Loucy (cell line): ENCODE results near the gene SCFD2.

Experiments
- EZH2phosphoT487 ChIP-seq: fragments of 200-600 bp; IDR thresholded peaks from 2 replicates; pipeline ENCODE4 v1.6.1; 2018; ENCODE audit warnings: antibody characterized with exemption, mild to moderate bottlenecking, moderate library complexity, borderline replicate concordance
- TF ChIP-seq, protein P1 (sequence below): fragments of 200-600 bp; sonication (generic); conservative IDR thresholded peaks from 2 replicates; pipeline ENCODE4 v1.5.1; 2014; ENCODE audit warnings: mild to moderate bottlenecking, antibody characterized with exemption, low read length

DNA sequence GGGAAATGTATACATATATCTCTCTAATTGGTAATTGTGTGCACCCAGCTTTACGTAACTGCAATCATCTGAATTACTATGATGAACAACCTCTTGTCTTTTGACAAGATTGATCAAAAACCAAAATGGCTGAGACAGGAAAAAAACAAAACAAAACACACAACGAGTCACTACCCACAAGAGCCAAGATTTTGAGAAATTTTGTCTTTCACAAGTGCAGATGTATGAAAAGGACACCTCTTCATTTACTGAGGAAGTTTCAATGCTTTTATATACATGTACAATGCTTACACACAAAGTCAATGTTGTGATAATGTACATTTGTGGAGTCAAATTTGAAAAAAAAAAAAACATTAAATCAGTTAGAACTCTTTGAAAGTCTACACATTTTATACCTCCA lies 224.6 kb downstream of the SCFD2 start:
- TF ChIP-seq, protein P1, sequence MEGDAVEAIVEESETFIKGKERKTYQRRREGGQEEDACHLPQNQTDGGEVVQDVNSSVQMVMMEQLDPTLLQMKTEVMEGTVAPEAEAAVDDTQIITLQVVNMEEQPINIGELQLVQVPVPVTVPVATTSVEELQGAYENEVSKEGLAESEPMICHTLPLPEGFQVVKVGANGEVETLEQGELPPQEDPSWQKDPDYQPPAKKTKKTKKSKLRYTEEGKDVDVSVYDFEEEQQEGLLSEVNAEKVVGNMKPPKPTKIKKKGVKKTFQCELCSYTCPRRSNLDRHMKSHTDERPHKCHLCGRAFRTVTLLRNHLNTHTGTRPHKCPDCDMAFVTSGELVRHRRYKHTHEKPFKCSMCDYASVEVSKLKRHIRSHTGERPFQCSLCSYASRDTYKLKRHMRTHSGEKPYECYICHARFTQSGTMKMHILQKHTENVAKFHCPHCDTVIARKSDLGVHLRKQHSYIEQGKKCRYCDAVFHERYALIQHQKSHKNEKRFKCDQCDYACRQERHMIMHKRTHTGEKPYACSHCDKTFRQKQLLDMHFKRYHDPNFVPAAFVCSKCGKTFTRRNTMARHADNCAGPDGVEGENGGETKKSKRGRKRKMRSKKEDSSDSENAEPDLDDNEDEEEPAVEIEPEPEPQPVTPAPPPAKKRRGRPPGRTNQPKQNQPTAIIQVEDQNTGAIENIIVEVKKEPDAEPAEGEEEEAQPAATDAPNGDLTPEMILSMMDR: no peak
- TF ChIP-seq EZH2phosphoT487: no peak
